ENCODE data around the gene LAMB4. TPM values are rescaled to one million over a fixed set of nuclear protein-coding genes. Genes with fewer than 3 reads are reported as not detected.

The LAMB4 gene
- total and polyA plus RNA-seq, 2 of the 8 experiments (the other 6 are each of a cell fraction or from before 2014, with no cell fraction given) = not detected

GRCh38 chr7:108167460-108167859, 37.3 kb upstream of the LAMB4 start (continued):
- TF ChIP-seq CTCF (IDR thresholded peaks at IDR 0.05; ENCODE audit: control extremely low read depth in 1 of 3, insufficient read depth in 1 of 3, low read depth in 1 of 3, low read length in 3 of 3) = no peak
- TF ChIP-seq RFX5 (IDR thresholded peaks at IDR 0.05; ENCODE audit: borderline replicate concordance, low read depth, low read length) = no peak

All from H1 (cell line).